ENCODE results near the gene LAT.

Gene LAT

GRCh38 chr16:29029168-29029994, 44.5 kb downstream of the LAT start:
- no peak overlapping the region for H3K4me3 ChIP-seq (replicated peaks; ENCODE audit: insufficient read depth, low read length)
- TF ChIP-seq CTCF (IDR thresholded peaks at IDR 0.05; ENCODE audit: insufficient read depth, low read length) (no peak), REST (IDR thresholded peaks at IDR 0.05; ENCODE audit: insufficient replicate concordance, low read depth) (no peak), GABPA (IDR thresholded peaks at IDR 0.05; ENCODE audit: low read depth) (no peak), SPI1 (IDR thresholded peaks at IDR 0.05; ENCODE audit: borderline replicate concordance, low read depth) (no peak), POLR2AphosphoS5 (IDR thresholded peaks at IDR 0.05; ENCODE audit: low read depth) (no peak)

GRCh38 chr16:29030086-29030840, 45.4 kb downstream of the LAT start:
- H3K27ac ChIP-seq (replicated peaks) = no peak overlapping the region
- no peak overlapping the region for H3K4me3 ChIP-seq (replicated peaks; ENCODE audit: insufficient read depth, low read length)
- DNase-seq (ENCODE audit: low read depth in 1 of 2, low spot score in 1 of 2) = no peak
- no peak for TF ChIP-seq GABPA (IDR thresholded peaks at IDR 0.05; ENCODE audit: low read depth)
- TF ChIP-seq CTCF (IDR thresholded peaks at IDR 0.05; ENCODE audit: insufficient read depth, low read length) = no peak
- TF ChIP-seq REST (IDR thresholded peaks at IDR 0.05; ENCODE audit: insufficient replicate concordance, low read depth) = no peak
- TF ChIP-seq POLR2AphosphoS5 (IDR thresholded peaks at IDR 0.05; ENCODE audit: low read depth) = no peak
- H3K27me3 ChIP-seq (ENCODE audit: insufficient read depth, poor library complexity, severe bottlenecking) = no peaks in the 10 kb centered on the region

More at GRCh38 chr16:29029168-29029994, 44.5 kb downstream of the LAT start:
- DNase-seq (ENCODE audit: low read depth in 1 of 2, low spot score in 1 of 2) = peak in 1 of 2 experiments; percentile 55
- Histone ChIP-seq H3K27me3 (ENCODE audit: insufficient read depth, poor library complexity, severe bottlenecking) (no peaks in the 10 kb centered on the region), H3K27ac (replicated peaks) (no peak overlapping the region)

Measured in HL-60 (cell line).